ENCODE data around the gene KLHDC3. TPM values are rescaled to one million over a fixed set of nuclear protein-coding genes. Genes with fewer than 3 reads are reported as not detected.

Gene KLHDC3
- total and polyA plus RNA-seq, 7 experiments from 2014 or later = 39.9 to 145 (median 74.0) TPM

GRCh38 chr6:42984001-42984923 is 29.8 kb upstream of the KLHDC3 start, which contains the start of gene PPP2R5D:
PPP2R5D (plus strand) TSS chr6:42984570; CDS start chr6:42984678, 108 bp downstream.
- intact Hi-C loops (cut with micrococcal nuclease) = loop anchor here (1.0 to 5.0 kb wide), 10 partner anchors 23 to 443 kb away; partner anchors contain the start of genes CNPY3 (in 2 of the 2), CUL7 (in 2 of the 2), KLHDC3 (in 2 of the 2) and SRF (in 2 of the 2)
- DNase-seq = peak; percentile 81 to 98 (median 97)
- ChIA-PET CTCF (interaction anchor here (0.5 to 1.5 kb wide), 5 partner anchors 17 to 325 kb away, joined by 3 to 4 read pairs (median 3); no protein-coding TSS in a partner anchor), POLR2A (interaction anchor here (0.6 to 2.7 kb wide), 32 partner anchors 9 to 532 kb away, joined by 3 to 61 read pairs (median 4); partner anchors contain the start of genes ABCC10, BICRAL, CNPY3 and CUL7)
- H3K27ac ChIP-seq (ENCODE audit: low read depth, low read length) = peak within 1 kb of the TSS; percentile 95
- H3K36me3 ChIP-seq (ENCODE audit: control insufficient read depth in 2 of 3, insufficient read depth in 3 of 3, low read length in 3 of 3) = peaks cover 0 to 18% (median 0%) of the 10 kb centered on the region in 3 experiments
- ATAC-seq = peak; percentile 97
- no peaks in the 10 kb centered on the region for H3K9me3 Mint-ChIP-seq
- peak within 1 kb of the TSS; percentile 87 to 99 (median 94) for H3K4me3 Mint-ChIP-seq
- no peaks in the 10 kb centered on the region for H3K27me3 ChIP-seq (ENCODE audit: control insufficient read depth in 2 of 2, insufficient read depth in 2 of 2, low read length in 2 of 2)
- no peaks in the 10 kb centered on the region for H3K9me3 ChIP-seq (ENCODE audit: control insufficient read depth in 2 of 3, low read length in 3 of 3)
- H3K4me3 ChIP-seq (ENCODE audit: low read length) = peak within 1 kb of the TSS; percentile 64
- peaks cover 0 to 9% (median 0%) of the 10 kb centered on the region in 5 donors for H3K36me3 Mint-ChIP-seq
- peaks cover 46 to 71% (median 68%) of the 10 kb centered on the region in 7 donors for H3K4me1 Mint-ChIP-seq
- H3K27ac Mint-ChIP-seq = peak within 1 kb of the TSS; percentile 89 to 99 (median 95)
- H3K4me1 ChIP-seq (ENCODE audit: control insufficient read depth in 2 of 2, insufficient read depth in 2 of 2, low read length in 2 of 2) = peaks cover 28 to 40% of the 10 kb centered on the region in 2 donors
- H3K27me3 Mint-ChIP-seq = no peaks in the 10 kb centered on the region

- peaks cover 0 to 16% (median under 1%) of the 10 kb centered on the region in 5 donors for H3K36me3 Mint-ChIP-seq
- Histone ChIP-seq H3K36me3 (ENCODE audit: control insufficient read depth in 2 of 3, insufficient read depth in 3 of 3, low read length in 3 of 3) (peaks cover 0 to 25% (median 5%) of the 10 kb centered on the region in 3 experiments), H3K27ac (ENCODE audit: low read depth, low read length) (peak overlapping the region; percentile 95), H3K9me3 (ENCODE audit: control insufficient read depth in 2 of 3, low read length in 3 of 3) (no peaks in the 10 kb centered on the region), H3K4me3 (ENCODE audit: low read length) (peak overlapping the region; percentile 64), H3K4me1 (ENCODE audit: control insufficient read depth in 2 of 2, insufficient read depth in 2 of 2, low read length in 2 of 2) (peaks cover 20 to 33% of the 10 kb centered on the region in 2 donors), H3K27me3 (ENCODE audit: control insufficient read depth in 2 of 2, insufficient read depth in 2 of 2, low read length in 2 of 2) (no peaks in the 10 kb centered on the region)
- peak overlapping the region; percentile 87 to 99 (median 94) for H3K4me3 Mint-ChIP-seq
- ATAC-seq (no peak), DNase-seq (peak in 4 of 9 donors; percentile 11 to 31 (median 20))
- intact Hi-C loops (cut with micrococcal nuclease) = loop anchor here (1.0 to 5.0 kb wide), 10 partner anchors 24 to 442 kb away; partner anchors contain the start of genes CNPY3 (in 2 of the 2), CUL7 (in 2 of the 2), KLHDC3 (in 2 of the 2) and SRF (in 2 of the 2)
- H3K9me3 Mint-ChIP-seq = no peaks in the 10 kb centered on the region
- POLR2A ChIA-PET = interaction anchor here (0.5 to 2.7 kb wide), 15 partner anchors 13 to 531 kb away, joined by 3 to 61 read pairs (median 7); partner anchors contain the start of genes CNPY3, CUL7, CUL9 and KLC4
- H3K27me3 Mint-ChIP-seq = no peaks in the 10 kb centered on the region
- peaks cover 43 to 68% (median 61%) of the 10 kb centered on the region in 7 donors for H3K4me1 Mint-ChIP-seq
- CTCF ChIA-PET = interaction anchor here (1.3 kb wide), 1 partner anchor 20 kb away, joined by 4 read pairs; no protein-coding TSS in a partner anchor
- H3K27ac Mint-ChIP-seq = peak overlapping the region; percentile 60 to 95 (median 85)
Measured at GRCh38 chr6:42984924-42985475, 29.0 kb upstream of the KLHDC3 start.

GRCh38 chr6:42987533-42988451 is 26.3 kb upstream of the KLHDC3 start:
- H3K27me3 Mint-ChIP-seq = no peaks in the 10 kb centered on the region
- peak overlapping the region in 5 of 9 donors; percentile 62 to 79 (median 65) for H3K27ac Mint-ChIP-seq
- H3K9me3 Mint-ChIP-seq = no peaks in the 10 kb centered on the region
- H3K4me1 Mint-ChIP-seq = peaks cover 41 to 61% (median 56%) of the 10 kb centered on the region in 7 donors
- intact Hi-C loops (cut with micrococcal nuclease) = no loop called here
- H3K36me3 ChIP-seq (ENCODE audit: control insufficient read depth in 2 of 3, insufficient read depth in 3 of 3, low read length in 3 of 3) = peaks cover 0 to 36% (median 6%) of the 10 kb centered on the region in 3 experiments
- H3K4me3 ChIP-seq (ENCODE audit: low read length) = no peak overlapping the region
- ATAC-seq (no peak), DNase-seq (no peak)
- CTCF ChIA-PET = no interaction called here
- H3K27ac ChIP-seq (ENCODE audit: low read depth, low read length) = no peak overlapping the region
- POLR2A ChIA-PET = interaction anchor here (1.2 to 2.2 kb wide), 5 partner anchors 8 to 397 kb away, joined by 3 to 15 read pairs (median 3); partner anchors contain the start of genes PEX6 and RRP36
- peaks cover 0 to 27% (median 5%) of the 10 kb centered on the region in 5 donors for H3K36me3 Mint-ChIP-seq
- H3K4me3 Mint-ChIP-seq = peak overlapping the region in 5 of 10 donors; percentile 73 to 99 (median 93)
- no peaks in the 10 kb centered on the region for H3K27me3 ChIP-seq (ENCODE audit: control insufficient read depth in 2 of 2, insufficient read depth in 2 of 2, low read length in 2 of 2)
- H3K4me1 ChIP-seq (ENCODE audit: control insufficient read depth in 2 of 2, insufficient read depth in 2 of 2, low read length in 2 of 2) = peaks cover 15 to 27% of the 10 kb centered on the region in 2 donors
- H3K9me3 ChIP-seq (ENCODE audit: control insufficient read depth in 2 of 3, low read length in 3 of 3) = no peaks in the 10 kb centered on the region

- no peak overlapping the region for H3K4me3 ChIP-seq (ENCODE audit: low read length)
- H3K4me1 Mint-ChIP-seq = peaks cover 39 to 64% (median 57%) of the 10 kb centered on the region in 7 donors
- H3K27me3 ChIP-seq (ENCODE audit: control insufficient read depth in 2 of 2, insufficient read depth in 2 of 2, low read length in 2 of 2) = no peaks in the 10 kb centered on the region
- peaks cover 0 to 36% (median 6%) of the 10 kb centered on the region in 3 experiments for H3K36me3 ChIP-seq (ENCODE audit: control insufficient read depth in 2 of 3, insufficient read depth in 3 of 3, low read length in 3 of 3)
- H3K27ac Mint-ChIP-seq = peak overlapping the region in 5 of 9 donors; percentile 51 to 79 (median 65)
- ChIA-PET POLR2A (interaction anchor here (1.2 to 2.2 kb wide), 4 partner anchors 9 to 396 kb away, joined by 3 to 15 read pairs (median 4); partner anchors contain the start of genes PEX6 and RRP36), CTCF (no interaction called here)
- peak overlapping the region in 4 of 10 donors; percentile 29 to 58 (median 34) for H3K4me3 Mint-ChIP-seq
- H3K9me3 ChIP-seq (ENCODE audit: control insufficient read depth in 2 of 3, low read length in 3 of 3) = no peaks in the 10 kb centered on the region
- DNase-seq (no peak), ATAC-seq (no peak)
- peaks cover 15 to 24% of the 10 kb centered on the region in 2 donors for H3K4me1 ChIP-seq (ENCODE audit: control insufficient read depth in 2 of 2, insufficient read depth in 2 of 2, low read length in 2 of 2)
- no peaks in the 10 kb centered on the region for H3K9me3 Mint-ChIP-seq
- intact Hi-C loops (cut with micrococcal nuclease) = no loop called here
- peaks cover 2 to 28% (median 6%) of the 10 kb centered on the region in 5 donors for H3K36me3 Mint-ChIP-seq
- no peaks in the 10 kb centered on the region for H3K27me3 Mint-ChIP-seq
- no peak overlapping the region for H3K27ac ChIP-seq (ENCODE audit: low read depth, low read length)
Measured at GRCh38 chr6:42988486-42989020, 25.5 kb upstream of the KLHDC3 start.

GRCh38 chr6:42989923-42990322 is 24.1 kb upstream of the KLHDC3 start:
- POLR2A ChIA-PET = interaction anchor here (0.6 to 1.7 kb wide), 4 partner anchors 9 to 180 kb away, joined by 3 to 4 read pairs (median 4); no protein-coding TSS in a partner anchor

More at GRCh38 chr6:42989923-42990322, 24.1 kb upstream of the KLHDC3 start:
- ATAC-seq (no peak), DNase-seq (no peak)
- CTCF ChIA-PET = no interaction called here
- Mint-ChIP-seq H3K27me3 (no peaks in the 10 kb centered on the region), H3K9me3 (no peaks in the 10 kb centered on the region), H3K27ac (peak overlapping the region in 3 of 9 donors; percentile 27 to 68 (median 64)), H3K36me3 (peaks cover 3 to 28% (median 8%) of the 10 kb centered on the region in 5 donors), H3K4me3 (no peak overlapping the region), H3K4me1 (peaks cover 33 to 57% (median 51%) of the 10 kb centered on the region in 7 donors)
- no peak overlapping the region for H3K27ac ChIP-seq (ENCODE audit: low read depth, low read length)
- H3K27me3 ChIP-seq (ENCODE audit: control insufficient read depth in 2 of 2, insufficient read depth in 2 of 2, low read length in 2 of 2) = no peaks in the 10 kb centered on the region
- H3K9me3 ChIP-seq (ENCODE audit: control insufficient read depth in 2 of 3, low read length in 3 of 3) = no peaks in the 10 kb centered on the region
- peaks cover 0 to 32% (median 6%) of the 10 kb centered on the region in 3 experiments for H3K36me3 ChIP-seq (ENCODE audit: control insufficient read depth in 2 of 3, insufficient read depth in 3 of 3, low read length in 3 of 3)
- intact Hi-C loops (cut with micrococcal nuclease) = no loop called here
- H3K4me3 ChIP-seq (ENCODE audit: low read length) = no peak overlapping the region
- peaks cover 15 to 19% of the 10 kb centered on the region in 2 donors for H3K4me1 ChIP-seq (ENCODE audit: control insufficient read depth in 2 of 2, insufficient read depth in 2 of 2, low read length in 2 of 2)

All from naive thymus-derived CD4-positive, alpha-beta T cell (primary cell).